Fibroblast of mammary gland (primary cell): ENCODE results near the gene ALDH9A1.

Source experiments
- DNase-seq: peaks from one replicate; pipeline ENCODE4 v3.0.0-alpha.2; 2010; ENCODE audit warnings: low read depth
- H3K4me3 ChIP-seq: 2 replicates; pipeline ENCODE4 v1.5.1; 2011; ENCODE audit warnings: low read depth, mild to moderate bottlenecking, low read length, moderate library complexity; ENCODE audit not compliant: control insufficient read depth
- CTCF ChIP-seq: conservative IDR thresholded peaks from 2 replicates; pipeline ENCODE4 v1.5.1; 2011; ENCODE audit warnings: low read depth, low read length, inconsistent platforms; ENCODE audit not compliant: control insufficient read depth, insufficient read depth

The ALDH9A1 gene

DNA sequence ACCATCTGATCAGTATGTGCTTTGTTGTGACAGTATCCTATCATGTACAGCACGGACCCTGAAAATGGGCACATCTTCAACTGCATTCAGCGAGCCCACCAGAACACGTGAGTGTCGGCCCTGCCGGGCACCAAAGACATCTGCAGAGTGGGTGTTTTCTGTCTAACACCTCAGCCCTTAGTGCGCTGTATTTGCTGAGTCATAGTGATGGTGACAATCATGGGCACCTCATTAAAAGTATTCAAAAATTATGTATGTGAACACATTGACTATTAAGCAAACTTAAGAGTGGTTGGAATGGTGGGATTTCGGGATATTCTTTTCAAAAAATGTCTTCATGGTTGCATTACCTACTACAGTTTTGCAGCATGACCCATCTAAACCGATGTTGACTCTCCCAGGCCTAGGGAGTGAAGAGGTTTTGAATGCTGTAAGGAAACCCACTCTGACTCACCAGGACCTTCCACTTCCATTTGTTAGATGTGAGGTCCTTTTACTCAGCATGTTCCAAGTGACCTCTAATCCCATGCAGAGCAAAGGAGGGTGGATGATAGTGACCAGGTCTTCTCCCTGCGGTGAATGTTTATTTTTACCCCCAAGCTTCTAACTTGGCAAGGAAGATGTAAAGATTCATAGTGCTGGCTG, 47.3 kb downstream of the ALDH9A1 start:
- TF ChIP-seq CTCF = no peak
- no peak for DNase-seq
- H3K4me3 ChIP-seq = no peak overlapping the region

DNA sequence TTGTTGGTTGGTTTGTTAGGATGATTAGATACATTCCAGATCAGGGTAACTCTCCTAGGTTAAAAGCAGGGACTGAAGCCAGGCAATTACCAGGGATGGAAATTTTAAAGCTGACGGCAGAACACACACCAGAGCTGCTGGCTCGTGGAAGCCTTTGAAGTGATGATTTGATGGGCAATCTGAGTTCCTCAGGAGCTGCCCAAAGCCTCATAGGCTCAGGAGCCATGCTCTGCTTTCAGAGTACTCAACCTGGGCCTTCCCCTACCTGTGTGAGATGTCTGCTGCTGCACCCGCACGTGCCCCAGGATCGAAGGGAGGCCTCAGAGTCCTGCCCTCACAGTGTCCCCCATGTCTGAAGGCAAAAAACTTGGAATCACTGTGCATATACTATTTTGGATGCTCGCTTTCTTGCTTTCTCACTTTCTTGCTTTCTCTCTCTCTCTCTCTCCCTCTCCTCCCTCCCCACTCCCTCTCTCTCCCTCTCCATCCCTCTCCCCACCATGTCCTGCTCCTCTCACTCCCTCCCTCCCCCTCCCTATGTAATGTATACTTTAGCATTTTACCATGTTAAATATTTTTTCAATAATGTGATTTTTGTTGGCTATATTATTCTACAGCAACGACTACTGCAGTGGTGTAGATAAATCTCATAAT, 49.3 kb downstream of the ALDH9A1 start:
- H3K4me3 ChIP-seq = no peak overlapping the region
- DNase-seq = no peak
- TF ChIP-seq CTCF = no peak

DNA sequence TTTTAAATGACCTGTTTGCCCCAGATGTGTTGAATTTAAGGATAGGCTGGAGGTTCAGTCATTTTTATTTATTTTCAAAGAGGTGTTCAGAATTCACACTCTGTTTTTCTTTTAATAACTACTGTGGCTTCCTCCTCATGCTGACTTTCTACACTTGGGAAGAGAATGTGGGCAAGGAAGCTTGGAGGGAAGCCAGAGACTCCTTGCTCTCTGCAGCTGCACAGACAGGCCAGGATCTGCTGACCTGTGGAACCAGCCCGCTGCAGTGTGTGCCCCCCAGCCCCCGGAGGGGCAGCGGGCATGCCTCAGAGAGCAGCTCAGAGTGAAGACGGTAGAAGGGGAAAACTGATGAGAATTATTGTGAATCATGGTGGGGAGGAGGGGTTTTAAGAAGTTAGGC, 50.4 kb downstream of the ALDH9A1 start:
- H3K4me3 ChIP-seq = no peak overlapping the region
- TF ChIP-seq CTCF = no peak
- no peak for DNase-seq

DNA sequence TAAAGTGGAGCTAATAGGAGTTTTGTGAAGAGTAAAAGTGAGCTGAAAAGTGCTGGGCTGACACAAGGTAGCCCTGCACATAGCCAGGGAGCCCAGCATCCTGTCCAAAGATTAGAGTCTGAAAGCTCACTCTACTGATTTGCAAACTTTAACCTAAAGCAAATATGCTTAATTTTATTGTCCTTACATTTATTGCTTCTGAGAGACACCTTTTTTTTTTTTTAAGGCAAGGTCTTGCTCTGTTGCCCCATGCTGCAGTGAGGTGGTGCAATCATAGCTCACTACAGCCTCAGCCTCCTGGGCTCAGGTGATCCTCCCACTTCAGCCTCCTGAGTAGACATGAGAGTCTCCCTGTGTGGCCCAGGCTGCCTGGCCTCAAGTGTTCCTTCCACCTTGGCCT, 50.8 kb downstream of the ALDH9A1 start:
- no peak for TF ChIP-seq CTCF
- no peak for DNase-seq
- no peak overlapping the region for H3K4me3 ChIP-seq

DNA sequence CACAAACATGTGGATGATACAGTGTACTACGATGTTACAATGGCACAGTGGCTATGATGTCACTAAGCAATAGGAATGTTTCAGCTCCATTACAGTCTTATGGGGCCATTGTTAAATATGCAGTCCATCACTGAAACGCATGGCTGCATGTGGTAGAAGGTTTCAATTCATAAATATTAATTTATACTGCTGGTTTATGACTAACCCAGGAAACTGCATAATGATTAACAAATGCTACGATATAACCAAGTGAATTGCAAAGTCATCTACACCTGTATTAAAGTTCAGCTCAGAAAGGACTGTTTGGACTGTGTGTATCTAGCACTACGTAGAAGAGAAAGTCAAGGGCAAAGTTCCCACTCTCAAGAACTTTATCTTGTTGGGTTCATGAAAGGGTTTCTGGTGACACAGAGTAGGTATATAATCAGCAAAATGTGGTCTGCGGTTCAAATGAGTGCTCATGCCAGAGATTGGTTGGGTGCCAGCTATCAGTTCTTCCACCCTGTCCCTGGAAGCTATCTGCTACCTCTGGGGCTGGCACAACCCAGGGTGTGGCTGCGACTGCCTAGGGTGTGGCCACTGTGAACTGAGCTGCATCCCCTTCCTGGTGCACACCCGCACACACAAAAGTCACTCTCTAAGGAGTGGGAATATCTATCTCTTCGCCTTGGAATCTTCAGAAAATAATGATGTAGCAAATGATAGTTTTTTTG, 52.6 kb downstream of the ALDH9A1 start:
- no peak for TF ChIP-seq CTCF
- no peak overlapping the region for H3K4me3 ChIP-seq
- DNase-seq = peak; percentile 21

GRCh38 chr1:165644064-165644735, 54.2 kb downstream of the ALDH9A1 start:
- peak; percentile 22 for DNase-seq
- TF ChIP-seq CTCF = no peak
- no peak overlapping the region for H3K4me3 ChIP-seq
